MM.1S (cell line): ENCODE measurements around the gene VPS4A.

Source experiments
- EZH2 ChIP-seq: fragments of 300-600 bp; sonication (generic); optimal IDR thresholded peaks from 2 replicates; pipeline ENCODE3; 2017; ENCODE audit warnings: low read depth, mild to moderate bottlenecking, antibody characterized with exemption, low read length, mixed read lengths
- EZH2phosphoT487 ChIP-seq: fragments of 300-600 bp; sonication (generic); IDR thresholded peaks from 2 replicates; pipeline ENCODE4 v1.6.1; 2018; ENCODE audit warnings: antibody characterized with exemption, low read length
- TF ChIP-seq, protein P1 (sequence below): fragments of 300-600 bp; sonication (generic); IDR thresholded peaks from 2 replicates; pipeline ENCODE4 v1.5.1; 2016; ENCODE audit warnings: antibody characterized with exemption, low read length, mixed read lengths

DNA sequence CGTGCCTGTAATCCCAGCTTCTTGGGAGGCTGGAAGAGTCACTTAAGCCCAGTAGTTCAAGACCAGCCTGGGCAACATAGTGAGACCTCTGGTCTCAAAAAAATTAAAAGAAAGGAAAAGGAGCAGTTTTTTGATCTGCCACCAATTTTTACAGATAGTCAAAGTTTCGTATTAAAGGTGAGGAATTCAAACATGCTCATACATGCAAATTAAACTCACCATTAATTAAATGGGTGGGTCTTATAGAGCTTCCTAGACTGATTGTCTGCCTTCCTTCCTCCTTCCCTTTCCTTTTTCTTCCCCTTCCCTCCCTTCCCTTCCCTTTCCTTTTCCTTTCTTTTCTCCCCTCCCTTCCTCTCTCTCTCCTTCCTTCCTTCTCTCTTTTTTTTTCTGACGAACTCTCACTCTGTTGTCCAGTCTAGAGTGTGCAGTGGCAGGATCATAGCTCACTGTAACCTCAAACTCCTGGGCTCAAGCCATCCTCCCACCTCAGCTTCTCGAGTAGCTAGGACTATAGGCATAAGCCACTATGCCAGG, 36.4 kb upstream of the VPS4A start:
- TF ChIP-seq, protein P1, sequence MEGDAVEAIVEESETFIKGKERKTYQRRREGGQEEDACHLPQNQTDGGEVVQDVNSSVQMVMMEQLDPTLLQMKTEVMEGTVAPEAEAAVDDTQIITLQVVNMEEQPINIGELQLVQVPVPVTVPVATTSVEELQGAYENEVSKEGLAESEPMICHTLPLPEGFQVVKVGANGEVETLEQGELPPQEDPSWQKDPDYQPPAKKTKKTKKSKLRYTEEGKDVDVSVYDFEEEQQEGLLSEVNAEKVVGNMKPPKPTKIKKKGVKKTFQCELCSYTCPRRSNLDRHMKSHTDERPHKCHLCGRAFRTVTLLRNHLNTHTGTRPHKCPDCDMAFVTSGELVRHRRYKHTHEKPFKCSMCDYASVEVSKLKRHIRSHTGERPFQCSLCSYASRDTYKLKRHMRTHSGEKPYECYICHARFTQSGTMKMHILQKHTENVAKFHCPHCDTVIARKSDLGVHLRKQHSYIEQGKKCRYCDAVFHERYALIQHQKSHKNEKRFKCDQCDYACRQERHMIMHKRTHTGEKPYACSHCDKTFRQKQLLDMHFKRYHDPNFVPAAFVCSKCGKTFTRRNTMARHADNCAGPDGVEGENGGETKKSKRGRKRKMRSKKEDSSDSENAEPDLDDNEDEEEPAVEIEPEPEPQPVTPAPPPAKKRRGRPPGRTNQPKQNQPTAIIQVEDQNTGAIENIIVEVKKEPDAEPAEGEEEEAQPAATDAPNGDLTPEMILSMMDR, result no peak
- TF ChIP-seq EZH2phosphoT487 (no peak), EZH2 (no peak)
